22Rv1 (cell line): ENCODE results near the gene FN3KRP.

Experiments
- ZFX ChIP-seq: fragments of 450-650 bp; IDR thresholded peaks from 2 replicates; pipeline ENCODE4 v1.6.1; 2017; ENCODE audit warnings: antibody characterized with exemption, borderline replicate concordance
- TF ChIP-seq, protein P1 (sequence below): fragments of 450-650 bp; IDR thresholded peaks from 2 replicates; pipeline ENCODE4 v1.5.1; 2017; ENCODE audit warnings: mild to moderate bottlenecking

DNA sequence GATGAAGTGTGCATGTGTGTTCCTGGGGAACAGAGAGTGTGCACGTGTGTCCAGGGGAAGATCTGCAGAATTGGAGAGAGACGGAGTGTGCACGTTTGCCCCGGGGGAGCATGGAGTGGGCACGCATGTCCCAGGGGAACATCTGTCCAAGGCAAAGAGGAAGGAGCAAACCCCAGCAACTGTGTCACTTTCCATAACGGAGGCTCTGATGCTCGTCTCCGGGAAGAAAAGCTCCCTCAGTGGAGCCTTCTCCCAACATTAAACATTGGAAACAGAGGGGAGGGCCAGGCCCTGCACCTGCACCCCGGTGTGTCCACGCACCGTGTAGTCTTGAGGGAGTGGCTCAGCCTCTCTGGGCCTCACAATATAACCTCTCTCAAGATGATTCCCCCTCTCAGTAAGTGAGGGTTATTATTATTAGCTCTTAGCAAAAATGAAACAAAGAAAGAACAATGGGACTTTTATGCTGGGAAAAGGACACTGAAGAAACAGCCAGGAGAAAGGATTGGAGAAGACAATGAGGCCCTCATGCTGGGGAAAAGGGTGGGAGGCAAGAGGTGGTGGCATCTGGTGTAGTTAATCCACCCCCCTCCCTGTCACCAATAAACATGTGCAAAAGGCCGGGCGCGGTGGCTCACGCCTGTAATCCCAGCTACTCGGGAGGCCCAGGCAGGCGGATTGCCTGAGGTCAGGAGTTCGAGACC, 25.6 kb upstream of the FN3KRP start:
- TF ChIP-seq ZFX: no peak
- TF ChIP-seq, protein P1, sequence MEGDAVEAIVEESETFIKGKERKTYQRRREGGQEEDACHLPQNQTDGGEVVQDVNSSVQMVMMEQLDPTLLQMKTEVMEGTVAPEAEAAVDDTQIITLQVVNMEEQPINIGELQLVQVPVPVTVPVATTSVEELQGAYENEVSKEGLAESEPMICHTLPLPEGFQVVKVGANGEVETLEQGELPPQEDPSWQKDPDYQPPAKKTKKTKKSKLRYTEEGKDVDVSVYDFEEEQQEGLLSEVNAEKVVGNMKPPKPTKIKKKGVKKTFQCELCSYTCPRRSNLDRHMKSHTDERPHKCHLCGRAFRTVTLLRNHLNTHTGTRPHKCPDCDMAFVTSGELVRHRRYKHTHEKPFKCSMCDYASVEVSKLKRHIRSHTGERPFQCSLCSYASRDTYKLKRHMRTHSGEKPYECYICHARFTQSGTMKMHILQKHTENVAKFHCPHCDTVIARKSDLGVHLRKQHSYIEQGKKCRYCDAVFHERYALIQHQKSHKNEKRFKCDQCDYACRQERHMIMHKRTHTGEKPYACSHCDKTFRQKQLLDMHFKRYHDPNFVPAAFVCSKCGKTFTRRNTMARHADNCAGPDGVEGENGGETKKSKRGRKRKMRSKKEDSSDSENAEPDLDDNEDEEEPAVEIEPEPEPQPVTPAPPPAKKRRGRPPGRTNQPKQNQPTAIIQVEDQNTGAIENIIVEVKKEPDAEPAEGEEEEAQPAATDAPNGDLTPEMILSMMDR: no peak
